HG03460 (cell line): ENCODE measurements around the gene RFLNA.
"Not testable (repeated sequence)": the region's sequence is repeated elsewhere in the genome, so short reads cannot be mapped to it uniquely, and the experiment has no call there.

Experiments
- ATAC-seq: cut with Tn5 transposase; IDR thresholded peaks from one replicate; pipeline ENCODE4 v1.9.1; 2021; ENCODE audit not compliant: unreplicated experiment

Gene RFLNA

DNA sequence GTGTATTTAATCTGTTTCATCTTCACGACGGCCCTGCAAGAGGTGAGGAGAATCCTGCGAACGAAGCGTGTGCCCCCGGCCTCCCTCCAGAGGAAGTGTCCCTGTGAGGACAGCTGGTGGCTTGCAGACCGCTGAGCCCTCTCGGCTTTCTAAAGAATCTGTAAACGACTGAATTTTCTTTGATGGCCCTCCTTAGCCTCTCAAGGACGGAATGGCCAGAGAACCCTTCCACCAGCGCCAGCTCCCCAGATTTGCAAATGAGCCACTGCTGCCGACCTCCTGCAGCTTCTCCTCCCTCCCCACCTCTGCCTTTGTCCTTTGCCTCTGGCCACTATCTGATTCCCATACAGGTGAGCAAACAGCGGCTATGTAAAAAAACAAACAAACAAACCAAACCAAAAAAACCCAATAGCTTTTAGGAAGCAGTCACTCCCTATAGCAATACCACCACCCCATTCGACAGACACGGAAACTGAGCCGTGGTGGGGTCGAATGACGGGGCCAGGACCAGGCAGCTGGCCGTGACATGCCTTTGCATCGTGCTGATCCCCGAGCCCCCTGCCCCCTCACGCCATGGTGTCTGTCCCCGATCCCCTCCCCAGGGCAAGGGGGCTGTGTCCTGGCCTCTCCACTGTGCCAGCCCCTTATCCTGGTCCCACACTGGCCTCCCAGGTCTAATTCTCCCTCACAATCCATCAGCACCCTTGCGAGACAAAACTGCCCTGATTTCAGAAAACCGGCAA lies 23.6 kb downstream of the RFLNA start:
- ATAC-seq = no peak

- no peak for ATAC-seq
These were observed 24.6 kb downstream of the RFLNA start for GRCh38 chr12:124319368-124320050.

GRCh38 chr12:124321040-124321481 lies 26.2 kb downstream of the RFLNA start:
- ATAC-seq = peak; percentile 69

GRCh38 chr12:124321556-124322270 lies 26.8 kb downstream of the RFLNA start:
- peak; percentile 14 for ATAC-seq

GRCh38 chr12:124322271-124322998 lies 27.5 kb downstream of the RFLNA start:
- ATAC-seq = no peak

- not testable (repeated sequence) for ATAC-seq
These were observed 28.1 kb downstream of the RFLNA start for GRCh38 chr12:124322999-124323328.

- no peak for ATAC-seq
These were observed 29.1 kb downstream of the RFLNA start for GRCh38 chr12:124323771-124324530.

DNA sequence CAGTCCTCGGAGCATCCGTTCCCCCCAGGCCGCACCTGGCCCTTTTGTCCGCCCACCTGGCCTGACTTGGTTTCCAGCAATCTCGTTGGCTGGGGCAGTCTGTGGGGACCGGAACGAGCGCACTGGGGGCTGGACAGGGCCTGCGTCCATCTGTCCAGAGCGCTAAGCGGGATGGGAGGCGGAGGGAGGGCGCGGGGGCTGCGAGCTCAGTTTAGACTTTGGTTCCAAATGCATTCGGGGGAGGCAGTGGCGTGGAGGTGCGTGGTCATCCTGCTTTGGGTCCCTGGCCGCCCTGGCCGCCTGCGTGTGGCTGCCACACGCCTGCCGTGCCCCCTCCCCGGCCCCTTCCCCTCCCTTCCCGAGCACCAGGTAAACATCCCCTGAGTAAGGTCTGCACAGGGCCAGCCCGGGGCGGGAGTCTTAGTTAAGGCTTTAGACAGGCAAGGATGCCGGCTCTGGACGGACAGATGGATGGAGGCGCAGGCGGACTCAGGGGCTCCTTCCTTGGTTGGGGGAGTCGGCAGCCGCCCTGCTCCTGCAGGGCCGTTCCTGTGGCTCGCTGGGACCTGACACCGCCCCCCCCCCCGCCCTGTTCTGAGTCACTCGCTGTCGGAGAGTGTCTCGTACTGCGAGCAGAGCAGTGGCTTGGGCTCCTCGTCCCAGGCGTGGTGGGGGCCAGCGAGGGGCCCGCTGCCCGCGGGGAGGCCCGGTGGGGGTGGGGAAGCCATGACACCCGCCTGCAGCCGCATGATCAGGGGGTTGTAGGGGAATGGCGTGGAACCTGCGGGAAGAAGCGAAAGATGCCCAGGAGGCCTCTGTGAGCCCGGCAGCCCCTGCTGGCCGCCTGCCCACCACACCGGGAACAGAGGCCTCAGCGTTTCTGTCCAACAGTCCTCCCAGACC lies 30.2 kb downstream of the RFLNA start:
- no peak for ATAC-seq

DNA sequence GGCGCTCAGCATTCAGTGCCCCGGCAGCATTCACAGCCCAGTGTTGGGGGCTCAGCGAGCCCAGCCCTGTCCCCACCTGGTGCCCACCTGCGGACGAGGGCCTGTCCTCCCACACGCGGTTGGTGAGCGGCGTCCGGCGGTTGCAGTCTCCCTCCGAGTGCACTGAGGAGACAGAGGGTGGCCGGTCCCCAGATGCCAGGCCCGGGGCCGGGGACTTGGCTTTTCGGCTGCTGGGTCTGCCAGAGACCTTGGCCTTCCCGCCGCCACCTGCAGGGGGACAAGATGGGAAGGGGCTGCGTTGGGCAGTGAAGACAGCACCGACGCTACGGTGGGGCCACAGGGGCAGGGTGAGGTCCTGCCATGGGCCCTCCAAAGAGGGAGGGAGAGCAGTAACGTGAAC lies 31.2 kb downstream of the RFLNA start:
- no peak for ATAC-seq

DNA sequence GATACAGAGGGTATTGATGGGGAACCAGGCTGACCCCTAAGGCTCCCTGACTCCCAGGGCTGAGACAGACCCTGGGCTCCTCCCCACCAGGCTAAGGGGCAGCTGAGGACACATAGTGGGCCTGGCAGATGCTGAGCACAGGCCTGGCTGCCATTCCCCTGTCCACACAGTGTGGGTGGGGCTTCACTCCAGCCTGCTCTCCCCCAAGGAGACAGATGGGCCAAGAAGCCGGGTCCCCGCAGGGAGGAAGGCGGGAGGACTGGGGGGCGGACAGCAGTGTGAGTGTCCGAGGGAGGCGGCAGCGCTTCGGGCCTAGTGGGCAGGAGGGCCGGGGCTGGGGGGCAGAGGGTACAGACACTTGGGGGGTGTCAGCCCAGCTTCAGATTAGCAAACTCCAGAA lies 32.0 kb downstream of the RFLNA start:
- ATAC-seq = no peak

DNA sequence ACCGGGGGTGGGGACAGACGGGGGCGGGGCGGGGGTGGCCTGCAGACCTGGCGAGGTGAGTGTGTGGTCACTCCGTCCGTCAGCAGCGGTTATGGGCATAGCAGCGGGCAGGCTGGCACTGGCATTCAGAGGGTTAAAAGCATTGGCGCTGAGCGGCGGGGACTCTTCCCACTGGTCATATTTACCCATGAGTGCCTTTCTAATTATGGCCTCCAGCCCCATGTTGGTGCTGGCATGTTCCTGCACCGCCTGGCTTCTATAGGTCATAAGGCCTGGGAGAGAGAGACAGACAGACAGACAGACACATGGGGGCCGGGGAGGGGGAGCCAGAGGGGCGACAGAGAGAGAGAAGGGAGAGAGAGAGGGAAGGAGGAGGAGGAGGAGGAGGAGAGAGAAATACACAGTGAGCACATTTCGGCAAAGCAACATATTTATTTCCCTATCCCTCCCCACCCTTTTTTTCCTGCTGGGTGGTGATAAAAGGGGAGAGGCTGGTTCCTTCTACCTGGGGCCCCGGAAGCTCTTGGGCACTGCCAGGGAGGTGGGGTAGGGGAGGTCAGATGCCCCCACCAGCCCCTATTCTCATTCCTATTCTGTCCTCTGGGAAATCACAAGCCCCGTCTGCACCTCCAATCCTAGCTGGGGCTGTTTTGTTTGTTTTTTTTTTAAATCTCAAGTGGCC lies 32.6 kb downstream of the RFLNA start:
- no peak for ATAC-seq

GRCh38 chr12:124328116-124328515 lies 33.2 kb downstream of the RFLNA start:
- no peak for ATAC-seq

DNA sequence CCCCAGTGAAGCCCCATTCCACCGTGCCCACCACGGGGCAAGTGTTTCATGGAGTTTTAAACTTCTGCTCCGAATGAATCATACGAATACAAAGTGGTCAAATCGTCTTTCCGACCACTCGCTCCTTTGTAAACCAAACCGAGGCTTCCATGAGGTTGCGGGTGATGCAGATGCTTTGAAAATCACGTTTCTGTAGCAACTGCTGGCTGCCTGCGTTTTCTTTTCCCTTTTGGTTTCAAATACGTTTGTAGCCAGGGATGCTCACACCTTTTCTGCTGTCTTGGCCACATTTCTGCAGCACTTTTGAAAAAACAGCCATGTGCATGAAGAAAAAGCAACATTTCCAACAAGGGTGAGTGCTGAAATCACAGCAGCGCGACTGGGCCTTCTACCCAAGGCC lies 33.7 kb downstream of the RFLNA start:
- ATAC-seq = no peak

DNA sequence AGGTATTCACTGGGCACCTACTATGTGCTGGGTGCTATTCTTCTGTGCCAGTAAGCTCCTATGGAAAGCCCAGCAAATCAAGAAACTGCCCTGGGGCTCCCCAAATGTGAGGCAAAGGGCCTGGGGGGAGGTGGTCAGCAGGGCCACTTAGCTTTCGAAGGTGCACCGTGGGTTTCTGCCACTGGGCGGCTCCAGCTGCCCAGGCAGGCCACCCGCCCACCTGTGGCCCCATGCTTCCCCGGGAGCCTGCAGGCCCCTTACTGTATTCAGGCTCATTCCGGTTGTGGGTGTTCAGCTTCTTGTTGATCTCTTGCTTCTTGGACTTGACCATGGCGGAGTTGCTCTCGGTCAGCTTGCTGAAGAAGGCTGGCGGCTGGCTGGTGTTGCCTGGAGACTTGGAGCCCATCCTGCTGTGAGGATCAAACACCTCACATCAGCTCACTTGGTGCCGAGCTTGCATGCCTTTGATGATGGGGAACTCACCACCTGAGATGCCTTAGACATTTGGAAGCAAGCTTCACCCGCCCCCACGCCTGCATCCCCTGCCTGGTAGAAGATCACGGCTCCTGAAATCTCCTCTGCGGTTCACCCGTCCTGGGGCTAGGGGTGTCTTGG lies 37.3 kb downstream of the RFLNA start:
- no peak for ATAC-seq

DNA sequence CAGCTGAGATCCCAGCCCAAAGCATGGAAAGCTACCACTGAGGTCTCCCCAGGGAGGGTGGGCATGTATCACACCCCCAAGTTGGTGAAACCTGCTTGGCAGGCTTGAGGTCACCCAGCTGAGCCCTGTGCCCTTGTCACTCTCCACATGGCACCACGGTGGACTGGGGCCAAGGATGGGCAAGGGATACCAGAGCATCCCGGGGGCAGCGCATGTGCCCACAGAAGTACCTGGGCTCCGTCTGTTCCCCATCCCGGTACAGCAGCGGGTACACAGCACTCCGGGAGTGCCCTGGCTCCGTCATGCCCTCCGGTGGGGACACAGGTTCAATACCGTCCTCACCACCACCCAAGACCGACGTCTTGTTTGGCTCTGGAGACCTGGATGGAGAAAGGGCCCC lies 38.0 kb downstream of the RFLNA start:
- no peak for ATAC-seq

- ATAC-seq = no peak
These were observed 38.8 kb downstream of the RFLNA start for GRCh38 chr12:124333724-124334123.

DNA sequence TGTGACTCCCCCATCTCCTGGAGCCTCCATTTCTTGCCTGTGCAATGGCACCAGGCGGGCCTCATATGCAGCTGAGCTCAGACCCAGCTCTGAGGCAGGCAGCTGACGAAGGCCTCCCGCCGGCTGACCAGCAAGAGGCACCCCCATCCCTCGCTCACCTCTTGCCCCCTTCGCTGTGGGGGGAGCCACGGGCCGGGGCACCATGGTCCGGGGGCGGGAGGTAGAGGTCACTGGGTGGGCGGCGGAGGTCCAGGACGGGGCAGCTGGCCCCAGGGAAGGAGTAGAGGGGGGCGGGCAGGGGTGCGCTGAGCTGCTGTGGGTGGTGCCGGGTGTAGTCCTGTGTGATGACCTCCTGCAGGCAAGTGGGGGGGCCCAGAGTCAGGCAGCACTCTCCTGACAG lies 39.4 kb downstream of the RFLNA start:
- no peak for ATAC-seq

- no peak for ATAC-seq
These were observed 40.1 kb downstream of the RFLNA start for GRCh38 chr12:124334976-124335375.
